ENCODE results near the gene HEATR5A.

DNA sequence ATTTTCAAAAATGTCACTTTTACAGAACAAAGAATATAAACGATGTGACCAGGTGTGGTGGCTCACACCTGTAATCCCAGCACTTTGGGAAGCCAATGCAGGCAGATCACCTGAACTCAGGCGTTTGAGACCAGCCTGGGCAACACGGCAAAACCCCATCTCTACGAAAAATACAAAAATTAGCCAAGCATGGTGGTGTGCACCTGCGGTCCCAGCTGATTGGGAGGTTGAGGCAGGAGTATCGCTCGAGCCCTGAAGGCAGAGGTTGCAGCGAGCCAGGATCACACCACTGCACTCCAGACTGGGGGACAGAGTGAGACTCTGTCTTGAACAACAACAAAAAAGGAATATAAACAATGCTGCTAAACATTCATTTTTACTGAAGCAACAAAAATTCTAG lies 15.2 kb downstream of the HEATR5A start:
- TF ChIP-seq ESRRA (IDR thresholded peaks at IDR 0.05; ENCODE audit: borderline replicate concordance, low read length) (no peak), KDM5A (IDR thresholded peaks at IDR 0.05) (no peak), RFX5 (IDR thresholded peaks at IDR 0.05) (no peak), POLR2A (IDR thresholded peaks at IDR 0.05; ENCODE audit: low read length) (no peak)
- TF ChIP-seq, protein P1, sequence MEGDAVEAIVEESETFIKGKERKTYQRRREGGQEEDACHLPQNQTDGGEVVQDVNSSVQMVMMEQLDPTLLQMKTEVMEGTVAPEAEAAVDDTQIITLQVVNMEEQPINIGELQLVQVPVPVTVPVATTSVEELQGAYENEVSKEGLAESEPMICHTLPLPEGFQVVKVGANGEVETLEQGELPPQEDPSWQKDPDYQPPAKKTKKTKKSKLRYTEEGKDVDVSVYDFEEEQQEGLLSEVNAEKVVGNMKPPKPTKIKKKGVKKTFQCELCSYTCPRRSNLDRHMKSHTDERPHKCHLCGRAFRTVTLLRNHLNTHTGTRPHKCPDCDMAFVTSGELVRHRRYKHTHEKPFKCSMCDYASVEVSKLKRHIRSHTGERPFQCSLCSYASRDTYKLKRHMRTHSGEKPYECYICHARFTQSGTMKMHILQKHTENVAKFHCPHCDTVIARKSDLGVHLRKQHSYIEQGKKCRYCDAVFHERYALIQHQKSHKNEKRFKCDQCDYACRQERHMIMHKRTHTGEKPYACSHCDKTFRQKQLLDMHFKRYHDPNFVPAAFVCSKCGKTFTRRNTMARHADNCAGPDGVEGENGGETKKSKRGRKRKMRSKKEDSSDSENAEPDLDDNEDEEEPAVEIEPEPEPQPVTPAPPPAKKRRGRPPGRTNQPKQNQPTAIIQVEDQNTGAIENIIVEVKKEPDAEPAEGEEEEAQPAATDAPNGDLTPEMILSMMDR (IDR thresholded peaks at IDR 0.05) = no peak
- TF ChIP-seq, protein P2, sequence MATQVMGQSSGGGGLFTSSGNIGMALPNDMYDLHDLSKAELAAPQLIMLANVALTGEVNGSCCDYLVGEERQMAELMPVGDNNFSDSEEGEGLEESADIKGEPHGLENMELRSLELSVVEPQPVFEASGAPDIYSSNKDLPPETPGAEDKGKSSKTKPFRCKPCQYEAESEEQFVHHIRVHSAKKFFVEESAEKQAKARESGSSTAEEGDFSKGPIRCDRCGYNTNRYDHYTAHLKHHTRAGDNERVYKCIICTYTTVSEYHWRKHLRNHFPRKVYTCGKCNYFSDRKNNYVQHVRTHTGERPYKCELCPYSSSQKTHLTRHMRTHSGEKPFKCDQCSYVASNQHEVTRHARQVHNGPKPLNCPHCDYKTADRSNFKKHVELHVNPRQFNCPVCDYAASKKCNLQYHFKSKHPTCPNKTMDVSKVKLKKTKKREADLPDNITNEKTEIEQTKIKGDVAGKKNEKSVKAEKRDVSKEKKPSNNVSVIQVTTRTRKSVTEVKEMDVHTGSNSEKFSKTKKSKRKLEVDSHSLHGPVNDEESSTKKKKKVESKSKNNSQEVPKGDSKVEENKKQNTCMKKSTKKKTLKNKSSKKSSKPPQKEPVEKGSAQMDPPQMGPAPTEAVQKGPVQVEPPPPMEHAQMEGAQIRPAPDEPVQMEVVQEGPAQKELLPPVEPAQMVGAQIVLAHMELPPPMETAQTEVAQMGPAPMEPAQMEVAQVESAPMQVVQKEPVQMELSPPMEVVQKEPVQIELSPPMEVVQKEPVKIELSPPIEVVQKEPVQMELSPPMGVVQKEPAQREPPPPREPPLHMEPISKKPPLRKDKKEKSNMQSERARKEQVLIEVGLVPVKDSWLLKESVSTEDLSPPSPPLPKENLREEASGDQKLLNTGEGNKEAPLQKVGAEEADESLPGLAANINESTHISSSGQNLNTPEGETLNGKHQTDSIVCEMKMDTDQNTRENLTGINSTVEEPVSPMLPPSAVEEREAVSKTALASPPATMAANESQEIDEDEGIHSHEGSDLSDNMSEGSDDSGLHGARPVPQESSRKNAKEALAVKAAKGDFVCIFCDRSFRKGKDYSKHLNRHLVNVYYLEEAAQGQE (IDR thresholded peaks at IDR 0.05) = no peak
- TF ChIP-seq, protein P3, sequence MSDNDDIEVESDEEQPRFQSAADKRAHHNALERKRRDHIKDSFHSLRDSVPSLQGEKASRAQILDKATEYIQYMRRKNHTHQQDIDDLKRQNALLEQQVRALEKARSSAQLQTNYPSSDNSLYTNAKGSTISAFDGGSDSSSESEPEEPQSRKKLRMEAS (IDR thresholded peaks at IDR 0.05) = no peak
- TF ChIP-seq, protein P4, sequence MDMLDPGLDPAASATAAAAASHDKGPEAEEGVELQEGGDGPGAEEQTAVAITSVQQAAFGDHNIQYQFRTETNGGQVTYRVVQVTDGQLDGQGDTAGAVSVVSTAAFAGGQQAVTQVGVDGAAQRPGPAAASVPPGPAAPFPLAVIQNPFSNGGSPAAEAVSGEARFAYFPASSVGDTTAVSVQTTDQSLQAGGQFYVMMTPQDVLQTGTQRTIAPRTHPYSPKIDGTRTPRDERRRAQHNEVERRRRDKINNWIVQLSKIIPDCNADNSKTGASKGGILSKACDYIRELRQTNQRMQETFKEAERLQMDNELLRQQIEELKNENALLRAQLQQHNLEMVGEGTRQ (IDR thresholded peaks at IDR 0.05) = no peak
